Upper lobe of right lung (tissue), 1 donor: ENCODE measurements around the gene IFNL1. TPM values are rescaled to one million over a fixed set of nuclear protein-coding genes. Genes with fewer than 3 reads are reported as not detected.

Source experiments
- ATAC-seq: fragments of 200-7000 bp; cut with Tn5 transposase; one replicate; pipeline ENCODE4 v1.9.1; 2020; ENCODE audit warnings: mild to moderate bottlenecking, moderate library complexity
- DNase-seq: peaks from one replicate; pipeline ENCODE4 v3.0.0-alpha.2; 2020
- H3K27ac ChIP-seq: fragments of 200-600 bp; one replicate; pipeline ENCODE4 v1.8.0; 2022
- H3K27me3 ChIP-seq: fragments of 200-600 bp; one replicate; pipeline ENCODE4 v1.8.0; 2022; ENCODE audit warnings: mild to moderate bottlenecking
- H3K36me3 ChIP-seq: fragments of 200-600 bp; one replicate; pipeline ENCODE4 v1.8.0; 2022
- H3K4me1 ChIP-seq: fragments of 200-600 bp; one replicate; pipeline ENCODE4 v1.8.0; 2022
- H3K4me3 ChIP-seq: fragments of 200-600 bp; one replicate; pipeline ENCODE4 v1.8.0; 2022; ENCODE audit warnings: mild to moderate bottlenecking
- H3K9me3 ChIP-seq: fragments of 200-600 bp; one replicate; pipeline ENCODE4 v1.8.0; 2022
- intact Hi-C: fragments of 100-400 bp; cut with DNase I; formaldehyde crosslinking; loops from one replicate; pipeline ENCODE4 v1.11.0; 2022
- long read RNA-seq: library from polyadenylated mRNA; unstranded; transcript quantifications from one replicate; pipeline ENCODE4 v2.0.0, GENCODE V29; 2021
- total RNA-seq: library from RNA; stranded (reverse); fragmentation: NEBNext Ultra II Directional; extraction: Animal tissue kit (Norgen Biotek cat#: 25700); gene quantifications from one replicate; pipeline ENCODE4 v1.2.1, GENCODE V29; 2021
- TF ChIP-seq, protein P1 (sequence below): fragments of 200-600 bp; IDR thresholded peaks from one replicate; pipeline ENCODE4 v1.8.0; 2022; ENCODE audit warnings: antibody characterized with exemption
- donor health status: DM: no; HTN: yes; CAD: no; lungs with severe emphysema.

Gene IFNL1
- total RNA-seq = not detected
- long read RNA-seq = 0 reads

DNA sequence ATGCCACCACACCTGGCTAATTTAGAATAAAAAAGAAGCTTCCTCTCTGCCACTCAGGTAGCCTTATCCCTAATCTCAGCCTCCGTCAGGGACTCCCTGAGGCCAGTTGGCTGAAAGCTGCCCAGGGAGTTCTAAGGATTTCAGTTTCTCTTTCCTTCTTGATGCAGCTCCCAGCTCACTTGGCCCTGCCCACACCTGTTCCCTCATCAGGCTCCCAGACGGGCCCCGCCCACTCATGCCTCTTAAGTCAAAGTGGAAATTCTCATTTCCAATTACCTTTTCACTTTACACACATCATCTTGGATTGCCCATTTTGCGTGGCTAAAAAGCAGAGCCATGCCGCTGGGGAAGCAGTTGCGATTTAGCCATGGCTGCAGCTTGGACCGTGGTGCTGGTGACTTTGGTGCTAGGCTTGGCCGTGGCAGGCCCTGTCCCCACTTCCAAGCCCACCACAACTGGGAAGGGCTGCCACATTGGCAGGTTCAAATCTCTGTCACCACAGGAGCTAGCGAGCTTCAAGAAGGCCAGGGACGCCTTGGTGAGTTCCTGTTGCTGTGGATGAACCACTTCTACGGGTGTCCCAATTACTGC lies at the start of gene IFNL1:
TSS of gene IFNL1 (plus strand) at position 353 of the 591 bp plus-strand sequence. CDS start at position 368, 15 bp downstream.
- Histone ChIP-seq H3K4me1 (no peaks in the 10 kb centered on the region), H3K4me3 (no peak within 1 kb of the TSS), H3K9me3 (no peaks in the 10 kb centered on the region), H3K36me3 (no peaks in the 10 kb centered on the region), H3K27me3 (no peaks in the 10 kb centered on the region), H3K27ac (no peak within 1 kb of the TSS)
- TF ChIP-seq, protein P1, sequence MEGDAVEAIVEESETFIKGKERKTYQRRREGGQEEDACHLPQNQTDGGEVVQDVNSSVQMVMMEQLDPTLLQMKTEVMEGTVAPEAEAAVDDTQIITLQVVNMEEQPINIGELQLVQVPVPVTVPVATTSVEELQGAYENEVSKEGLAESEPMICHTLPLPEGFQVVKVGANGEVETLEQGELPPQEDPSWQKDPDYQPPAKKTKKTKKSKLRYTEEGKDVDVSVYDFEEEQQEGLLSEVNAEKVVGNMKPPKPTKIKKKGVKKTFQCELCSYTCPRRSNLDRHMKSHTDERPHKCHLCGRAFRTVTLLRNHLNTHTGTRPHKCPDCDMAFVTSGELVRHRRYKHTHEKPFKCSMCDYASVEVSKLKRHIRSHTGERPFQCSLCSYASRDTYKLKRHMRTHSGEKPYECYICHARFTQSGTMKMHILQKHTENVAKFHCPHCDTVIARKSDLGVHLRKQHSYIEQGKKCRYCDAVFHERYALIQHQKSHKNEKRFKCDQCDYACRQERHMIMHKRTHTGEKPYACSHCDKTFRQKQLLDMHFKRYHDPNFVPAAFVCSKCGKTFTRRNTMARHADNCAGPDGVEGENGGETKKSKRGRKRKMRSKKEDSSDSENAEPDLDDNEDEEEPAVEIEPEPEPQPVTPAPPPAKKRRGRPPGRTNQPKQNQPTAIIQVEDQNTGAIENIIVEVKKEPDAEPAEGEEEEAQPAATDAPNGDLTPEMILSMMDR = no peak
- ATAC-seq (peak; percentile 79), DNase-seq (peak; percentile 77)
- intact Hi-C loops = no loop called here

DNA sequence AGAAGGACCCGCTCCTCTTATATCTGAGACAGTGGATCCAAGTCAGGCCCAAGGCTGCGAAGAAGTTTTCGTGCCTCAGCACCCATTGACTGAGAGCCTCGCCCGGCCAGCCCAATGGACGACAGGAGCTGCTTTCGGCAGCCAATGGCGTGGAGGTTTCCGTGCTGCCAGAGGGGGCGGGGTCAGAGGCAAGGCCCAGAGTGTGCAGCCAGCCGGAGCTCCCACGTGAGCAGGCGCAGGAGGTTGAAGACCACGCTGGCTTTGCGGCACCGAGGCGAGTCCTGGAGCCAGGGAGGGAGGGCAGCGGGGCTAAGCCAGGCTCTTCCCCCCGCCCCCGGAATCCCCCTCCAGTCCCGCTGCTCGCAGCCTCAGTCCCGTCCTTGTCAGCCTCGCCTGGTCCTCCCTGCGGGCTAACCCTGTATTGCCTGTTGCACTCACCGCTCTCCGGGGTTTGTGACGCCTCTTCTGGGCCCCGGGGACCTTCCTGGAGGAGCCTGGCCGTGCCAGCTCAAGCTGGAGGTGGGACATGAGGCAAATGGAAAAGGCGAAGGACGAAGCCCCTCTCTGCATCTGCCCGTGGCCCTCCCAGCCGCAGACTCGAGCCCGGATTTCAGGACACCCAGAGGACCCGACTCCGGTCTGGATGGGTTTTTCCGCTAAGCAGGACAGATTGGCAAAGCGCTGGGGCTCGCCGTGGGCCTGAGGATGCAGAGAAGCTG lies 49.1 kb upstream of the IFNL1 start:
- H3K4me1 ChIP-seq = no peaks in the 10 kb centered on the region
- intact Hi-C loops = no loop called here
- ATAC-seq = peak; percentile 53
- DNase-seq = peak; percentile 68
- no peak overlapping the region for H3K4me3 ChIP-seq
- peaks cover 35% of the 10 kb centered on the region for H3K27me3 ChIP-seq
- no peaks in the 10 kb centered on the region for H3K36me3 ChIP-seq
- no peaks in the 10 kb centered on the region for H3K9me3 ChIP-seq
- no peak overlapping the region for H3K27ac ChIP-seq
- TF ChIP-seq, protein P1 = no peak

DNA sequence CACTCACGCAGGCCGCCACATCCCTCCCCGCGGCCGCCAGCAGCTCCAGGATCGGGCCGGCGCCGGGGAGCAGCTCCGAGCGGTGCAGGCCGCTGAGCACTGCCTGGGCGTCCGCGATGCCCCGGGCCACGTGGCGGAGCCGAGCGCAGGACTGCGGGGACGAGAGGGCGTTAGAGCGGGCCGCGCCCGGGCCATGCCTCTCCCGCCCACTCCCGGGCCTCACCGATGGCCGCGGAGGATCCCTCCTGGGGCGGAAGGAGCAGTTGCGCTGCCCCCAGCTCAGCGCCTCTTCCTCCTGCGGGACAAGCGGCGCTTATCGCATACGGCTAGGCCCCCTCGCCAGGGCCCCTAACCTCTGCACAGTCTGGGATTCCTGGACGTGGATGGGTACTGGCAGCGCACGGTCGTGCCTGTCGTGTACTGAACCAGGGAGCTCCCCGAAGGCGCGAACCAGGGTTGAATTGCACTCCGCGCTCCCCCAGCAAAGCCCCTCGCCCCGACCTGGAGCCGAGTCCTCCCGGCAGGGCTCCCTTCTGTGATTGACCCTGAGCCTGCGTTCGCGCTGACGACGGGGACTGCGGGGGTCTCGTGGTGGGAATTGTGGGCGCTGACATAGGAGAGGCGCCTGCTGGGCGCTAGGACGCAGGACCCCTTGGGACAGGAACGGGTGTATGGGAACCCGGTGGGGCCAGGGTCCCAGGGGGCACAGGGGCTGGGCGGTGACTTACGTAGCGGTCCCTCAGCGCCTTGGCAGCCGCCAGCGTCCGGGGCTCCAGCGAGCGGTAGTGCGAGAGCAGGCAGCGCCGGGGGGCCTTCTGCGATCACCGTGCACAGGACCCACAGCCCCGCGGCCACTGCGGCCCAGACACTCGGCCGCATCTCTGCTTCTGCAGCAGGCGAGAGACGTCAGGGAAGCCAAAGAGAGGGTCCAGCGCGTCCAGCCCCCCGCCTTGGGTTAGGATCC lies 48.2 kb upstream of the IFNL1 start:
- H3K9me3 ChIP-seq = no peaks in the 10 kb centered on the region
- H3K4me1 ChIP-seq = no peaks in the 10 kb centered on the region
- intact Hi-C loops = no loop called here
- H3K27me3 ChIP-seq = peaks cover 35% of the 10 kb centered on the region
- TF ChIP-seq, protein P1 = no peak
- DNase-seq (peak; percentile 64), ATAC-seq (peak; percentile 70)
- H3K4me3 ChIP-seq = no peak overlapping the region
- no peak overlapping the region for H3K27ac ChIP-seq
- no peaks in the 10 kb centered on the region for H3K36me3 ChIP-seq

DNA sequence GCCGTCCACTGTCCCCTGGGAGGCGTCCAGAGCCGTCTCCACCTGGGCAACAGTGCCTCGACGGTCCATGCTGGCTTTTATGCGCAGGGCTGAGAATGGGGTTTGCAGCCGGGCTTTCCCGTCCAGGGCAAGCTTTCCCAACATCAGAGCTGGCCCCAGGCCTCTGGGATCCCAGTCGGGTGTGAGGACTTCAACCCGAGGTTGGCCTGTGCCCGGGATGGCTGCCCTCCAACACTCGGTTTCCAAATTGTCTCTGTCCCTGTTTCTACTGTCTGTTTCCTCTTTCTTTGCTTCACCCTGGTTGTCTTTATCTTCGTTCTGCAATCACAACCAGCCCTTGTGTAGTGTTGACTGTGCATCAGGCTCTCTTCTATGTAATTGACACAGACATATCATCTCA lies 47.4 kb upstream of the IFNL1 start, which contains the start of gene IFNL4:
TSS of gene IFNL4 (minus strand) at position 51 of the 400 bp plus-strand sequence.
- DNase-seq (no peak), ATAC-seq (no peak)
- Histone ChIP-seq H3K27ac (no peak within 1 kb of the TSS), H3K4me3 (no peak within 1 kb of the TSS), H3K4me1 (no peaks in the 10 kb centered on the region), H3K9me3 (no peaks in the 10 kb centered on the region), H3K27me3 (peaks cover 35% of the 10 kb centered on the region), H3K36me3 (no peaks in the 10 kb centered on the region)
- intact Hi-C loops = no loop called here
- TF ChIP-seq, protein P1 = no peak

DNA sequence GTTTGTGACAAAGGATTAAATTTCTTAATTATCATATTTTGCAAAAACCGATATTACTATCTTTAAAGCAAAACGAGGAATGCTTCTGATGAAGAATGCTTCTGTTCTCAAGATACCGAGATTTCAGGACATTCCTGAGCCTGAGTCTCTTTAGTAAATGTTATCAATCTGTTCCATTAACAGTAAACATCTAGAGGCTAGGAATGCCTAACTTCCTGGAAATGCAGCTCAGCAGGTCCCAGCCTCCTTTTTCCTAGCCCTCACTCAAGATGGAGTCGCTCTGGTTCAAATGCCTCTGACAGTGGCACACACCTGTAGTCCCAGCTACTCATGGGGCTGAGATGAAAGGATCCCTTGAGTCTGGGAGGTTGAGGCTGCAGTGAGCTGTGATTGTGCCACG lies 45.1 kb upstream of the IFNL1 start:
- H3K9me3 ChIP-seq = no peaks in the 10 kb centered on the region
- H3K27ac ChIP-seq = no peak overlapping the region
- intact Hi-C loops = no loop called here
- no peak overlapping the region for H3K4me3 ChIP-seq
- DNase-seq = no peak
- H3K36me3 ChIP-seq = no peaks in the 10 kb centered on the region
- no peaks in the 10 kb centered on the region for H3K4me1 ChIP-seq
- TF ChIP-seq, protein P1 = no peak
- no peak for ATAC-seq
- peaks cover 41% of the 10 kb centered on the region for H3K27me3 ChIP-seq
